GM21723 (cell line): Measurements from ENCODE around the gene ILK.

ENCODE experiments used
- ATAC-seq: cut with Tn5 transposase; IDR thresholded peaks from one replicate; pipeline ENCODE4 v1.9.1; 2021; ENCODE audit warnings: mild to moderate bottlenecking, moderate library complexity; ENCODE audit not compliant: unreplicated experiment

Gene ILK

DNA sequence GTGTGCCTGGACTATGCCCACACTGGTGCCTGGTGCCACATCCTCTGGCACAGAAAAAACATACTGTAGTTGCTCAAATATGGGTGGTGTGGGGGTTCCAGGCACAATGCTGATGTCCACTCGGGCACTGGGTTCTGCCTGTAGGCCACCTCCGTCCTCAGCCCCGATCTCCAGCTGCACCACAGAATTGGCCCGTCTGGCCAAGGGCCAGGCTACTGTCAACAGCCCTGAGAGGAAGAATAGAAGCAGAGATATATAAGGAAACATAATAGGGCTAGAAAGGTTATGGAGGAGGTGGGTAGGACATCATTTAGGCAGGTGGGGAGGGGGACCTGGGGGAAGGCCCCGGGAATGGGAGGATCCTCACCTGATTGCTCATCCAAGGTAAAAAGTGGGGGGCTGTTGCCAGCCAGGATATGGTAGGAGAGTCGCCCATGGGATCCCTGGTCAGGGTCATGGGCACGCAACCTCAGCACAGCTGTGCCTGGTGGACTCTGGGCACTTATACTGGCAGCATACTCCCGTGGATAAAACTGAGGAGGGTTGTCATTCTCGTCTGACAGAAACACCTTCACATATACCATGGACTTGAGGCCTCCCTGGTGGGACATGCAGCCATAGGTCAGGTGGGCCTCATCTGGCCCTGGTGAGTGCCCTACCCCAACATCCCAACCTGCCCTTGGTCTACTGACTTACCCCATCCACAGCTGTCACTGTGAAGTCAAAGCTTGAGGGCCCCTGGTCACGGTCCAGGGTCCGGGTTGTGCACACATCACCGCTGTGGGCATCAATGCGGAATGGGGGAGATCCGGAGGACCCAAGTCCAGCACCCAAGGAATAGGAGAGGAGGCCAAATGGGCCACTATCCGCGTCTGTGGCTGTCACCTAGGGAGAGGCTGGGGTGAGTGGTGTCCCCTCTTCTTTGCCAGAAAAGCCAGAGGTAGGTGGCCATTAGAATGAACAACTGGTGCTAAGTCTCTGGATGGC, 30.1 kb downstream of the ILK start:
- no peak for ATAC-seq

DNA sequence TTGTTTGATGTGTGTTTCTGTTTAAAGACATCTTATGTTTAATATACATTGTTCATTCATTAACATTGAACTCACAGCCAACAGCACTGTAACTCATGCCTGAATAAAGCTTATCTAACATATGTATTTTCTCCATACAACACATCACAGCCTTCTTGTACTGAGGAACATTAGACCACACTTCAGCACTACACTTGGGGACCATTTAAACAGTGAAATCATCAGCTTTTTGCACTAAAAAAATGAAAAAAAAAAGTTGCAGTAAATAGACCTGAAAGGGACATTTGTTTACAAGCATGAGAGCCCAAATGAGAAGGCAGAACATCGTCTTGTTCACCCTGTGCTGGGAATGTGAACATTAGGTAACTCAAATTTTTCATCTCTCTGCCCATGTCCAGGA, 31.0 kb downstream of the ILK start:
- no peak for ATAC-seq

DNA sequence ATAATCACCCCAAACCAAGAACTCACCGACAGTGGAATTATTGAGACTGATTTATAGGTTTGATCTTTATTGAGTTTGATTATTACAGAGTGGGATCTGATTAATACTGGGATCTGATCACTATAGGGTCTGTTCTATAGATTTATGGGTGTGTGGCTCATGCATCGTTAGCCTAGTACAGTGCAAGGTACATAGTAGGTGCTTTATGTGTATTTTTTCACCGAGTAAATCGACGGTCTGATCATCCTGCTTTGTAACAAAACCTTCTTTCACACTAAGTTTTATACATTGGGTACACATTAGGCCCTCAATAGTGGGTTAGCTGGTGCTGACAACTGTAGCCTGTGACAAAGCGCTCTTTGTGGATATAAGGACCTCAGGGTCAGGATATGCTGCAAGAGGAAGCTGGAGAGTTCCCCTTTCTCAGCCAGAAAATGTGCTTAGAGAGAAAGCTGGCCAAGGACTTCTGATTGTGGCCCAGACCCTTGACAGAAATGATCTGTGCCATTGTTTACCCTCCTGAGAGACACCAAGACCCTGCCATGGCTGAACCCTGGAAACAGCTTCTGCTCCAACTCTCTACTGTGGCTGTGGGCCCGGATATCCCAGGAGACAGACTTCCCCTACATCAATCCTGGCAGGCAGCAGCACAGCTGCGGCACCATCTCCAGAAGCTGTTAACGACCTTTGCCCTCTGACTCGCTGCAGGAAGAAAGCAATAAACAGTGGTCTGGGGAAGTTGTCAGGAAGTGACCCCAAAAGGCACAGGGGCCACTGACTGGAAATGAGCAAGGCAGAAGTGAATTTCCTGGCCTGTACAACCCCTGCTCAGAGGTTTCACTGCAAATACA, 31.7 kb downstream of the ILK start:
- ATAC-seq, result no peak

GRCh38 chr11:6636480-6636879, 32.9 kb downstream of the ILK start:
- ATAC-seq, result no peak

GRCh38 chr11:6637871-6638270, 34.3 kb downstream of the ILK start:
- ATAC-seq, result no peak

DNA sequence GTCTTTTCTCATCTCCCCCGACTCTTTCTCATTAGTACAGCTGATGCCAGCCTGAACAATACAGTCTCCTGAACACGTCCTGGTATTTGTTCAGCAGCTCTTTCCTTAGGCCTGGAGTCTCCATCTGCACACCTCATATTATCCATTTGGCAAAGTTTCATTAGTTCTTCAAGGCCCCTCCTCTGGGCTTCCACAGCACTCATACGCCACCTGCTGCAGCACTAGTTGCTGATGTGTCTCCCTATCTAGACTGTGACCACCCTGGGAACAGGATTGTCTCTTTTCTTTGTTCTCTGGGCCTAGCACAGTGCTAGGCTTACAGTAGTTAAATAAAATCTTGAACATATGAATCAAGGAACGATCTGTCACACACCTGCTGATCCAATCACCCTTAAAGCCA, 34.9 kb downstream of the ILK start:
- no peak for ATAC-seq

- no peak for ATAC-seq
Observed at GRCh38 chr11:6640036-6640984, 36.7 kb downstream of the ILK start.

DNA sequence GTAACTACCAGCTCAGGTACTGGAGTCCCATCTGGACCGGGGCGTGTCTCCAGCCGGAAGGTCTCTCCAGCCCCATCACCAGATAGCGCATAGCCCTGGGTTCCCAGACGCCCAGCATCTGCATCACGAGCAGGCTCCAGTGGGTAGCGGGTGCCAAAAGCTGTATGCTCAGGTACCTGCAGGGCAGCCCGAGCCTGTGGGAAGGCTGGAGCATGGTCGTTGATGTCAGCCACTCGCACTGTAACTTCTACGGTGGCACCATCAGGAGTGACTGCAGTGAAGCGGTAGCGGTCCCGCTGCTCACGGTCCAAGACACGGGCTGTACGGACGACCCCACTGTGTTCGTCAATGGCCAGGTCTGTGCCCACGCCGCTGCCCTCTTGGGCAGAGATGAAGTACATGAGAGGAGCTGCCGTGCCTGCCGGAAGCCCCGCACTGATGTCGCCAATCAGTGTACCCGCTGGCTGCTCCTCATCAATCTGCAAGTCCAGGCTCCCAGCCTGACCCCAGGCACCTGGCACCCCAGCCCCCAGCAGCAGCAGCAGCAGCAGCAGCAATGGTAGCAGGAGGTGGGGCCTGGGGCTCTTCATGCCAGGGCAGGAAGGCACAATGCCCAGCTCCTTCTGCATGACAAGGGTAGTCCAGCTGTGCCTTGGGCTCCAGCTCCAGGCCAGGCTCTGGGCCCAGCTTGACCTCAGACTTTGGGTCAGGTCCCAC, 37.6 kb downstream of the ILK start:
- ATAC-seq, result no peak

DNA sequence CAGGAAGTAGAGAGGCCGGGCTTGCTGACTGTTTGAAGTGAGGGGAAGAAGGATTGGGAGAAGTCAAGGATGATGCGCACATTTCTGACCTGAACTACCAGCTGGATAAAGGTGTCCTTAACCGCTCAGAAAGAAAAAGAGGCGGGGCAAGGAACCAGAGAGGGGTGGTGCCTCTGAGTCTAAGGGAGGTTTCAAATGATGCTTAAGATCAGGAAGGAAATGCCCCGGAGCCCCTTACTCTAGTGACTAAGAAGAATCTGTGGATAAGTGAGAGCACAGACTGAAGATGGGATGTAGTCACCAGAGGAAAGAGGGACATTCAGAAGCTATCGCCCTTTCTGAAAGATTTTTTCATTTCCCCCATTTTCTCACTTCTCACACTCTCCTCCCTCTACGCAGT, 39.4 kb downstream of the ILK start:
- ATAC-seq, result no peak

GRCh38 chr11:6646071-6646470, 42.5 kb downstream of the ILK start:
- no peak for ATAC-seq

- ATAC-seq, result no peak
Observed at GRCh38 chr11:6646576-6646917, 43.0 kb downstream of the ILK start.

DNA sequence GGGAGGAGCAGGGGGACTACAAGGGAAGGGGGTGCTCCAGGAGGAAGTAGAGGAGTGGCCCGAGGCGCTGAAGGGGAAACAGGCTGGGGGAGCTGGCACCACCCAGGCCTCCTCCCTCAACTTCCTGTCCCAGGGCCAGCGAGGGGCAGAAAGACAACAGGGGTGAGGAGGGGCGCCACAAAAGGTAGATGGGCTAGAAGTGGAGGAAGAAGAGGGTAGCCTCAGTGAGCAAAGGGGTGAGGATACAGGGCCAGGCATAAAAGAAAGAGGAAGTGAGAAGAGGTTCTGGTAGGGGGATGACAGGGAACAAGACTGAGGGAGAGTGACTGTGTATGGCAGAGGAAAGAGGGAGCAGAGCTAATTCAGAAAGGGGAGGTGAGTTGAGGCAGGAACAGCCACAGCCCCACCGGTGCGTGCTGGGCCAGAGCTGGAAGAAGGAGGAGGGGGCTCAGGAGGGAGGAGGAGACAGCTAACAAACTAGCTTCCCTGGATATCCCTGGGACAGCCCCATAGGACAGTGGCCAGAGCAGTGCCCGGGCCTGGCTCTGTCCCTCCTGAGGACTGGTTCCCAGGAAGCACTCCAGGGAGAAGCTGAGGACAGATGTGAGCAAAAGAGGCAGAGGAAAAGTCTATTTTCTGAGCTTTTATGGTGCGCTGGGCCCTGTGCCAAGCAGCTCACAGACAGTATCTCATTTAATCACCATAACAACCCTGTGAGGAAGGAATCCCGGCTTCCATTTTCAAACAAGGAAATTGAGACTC, 43.5 kb downstream of the ILK start:
- ATAC-seq, result peak; percentile 89

DNA sequence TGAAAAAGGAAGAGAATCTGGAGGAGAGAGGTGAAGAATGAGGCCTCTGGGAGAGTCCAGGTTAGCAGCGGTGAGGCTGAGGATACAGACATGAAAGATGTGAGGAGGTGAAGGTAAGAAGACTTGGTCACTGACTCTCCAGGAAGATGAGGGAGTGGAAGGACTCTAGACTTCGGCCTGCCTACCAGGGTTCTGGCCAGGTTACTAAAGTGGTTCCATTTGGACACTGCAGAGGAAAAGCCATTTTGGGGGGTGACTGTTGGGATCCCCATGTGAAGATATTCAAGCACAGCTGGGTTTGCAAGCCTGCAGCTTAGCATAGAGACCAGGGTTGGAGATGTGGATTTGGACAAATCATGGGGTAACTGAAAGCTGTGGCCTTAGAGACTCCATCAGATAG, 44.3 kb downstream of the ILK start:
- ATAC-seq, result no peak

DNA sequence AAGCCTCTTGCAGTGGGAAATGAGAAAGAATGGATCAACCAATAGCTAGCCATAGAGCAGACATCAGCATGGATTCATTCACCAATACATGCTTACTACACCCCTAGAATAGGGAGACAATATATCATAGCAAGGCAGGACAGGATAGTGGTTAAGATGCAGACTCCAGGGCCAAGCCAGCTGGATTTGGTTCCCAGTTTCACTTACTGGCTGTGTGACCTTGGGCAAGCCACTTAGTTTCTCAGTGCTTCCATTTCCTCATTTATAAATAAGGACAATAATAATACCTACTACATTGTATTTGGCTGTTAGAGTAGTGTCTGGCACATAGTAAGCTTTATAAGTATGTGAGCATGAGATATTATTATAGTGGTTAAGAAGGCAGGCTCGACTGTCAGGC, 44.9 kb downstream of the ILK start:
- ATAC-seq, result no peak

DNA sequence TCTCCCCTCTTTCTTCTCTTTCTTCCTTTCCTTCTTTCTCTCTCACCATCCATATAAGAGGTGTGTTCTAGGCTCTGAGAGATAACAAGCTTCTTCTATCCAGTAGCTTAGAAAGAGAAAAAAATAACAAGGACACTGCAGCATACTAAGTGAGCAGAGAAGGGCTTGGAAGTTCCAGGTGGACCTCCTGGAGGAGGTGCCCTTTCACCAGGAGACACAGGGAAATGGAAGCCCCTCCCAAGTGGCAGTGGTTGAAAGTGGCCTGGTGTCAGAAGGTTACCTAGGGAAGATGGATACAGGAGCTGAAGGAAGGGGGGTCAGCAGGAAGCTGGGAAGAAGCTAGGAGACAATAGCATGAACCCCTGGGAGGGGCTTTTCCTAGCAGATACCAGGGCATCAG, 46.5 kb downstream of the ILK start:
- no peak for ATAC-seq

DNA sequence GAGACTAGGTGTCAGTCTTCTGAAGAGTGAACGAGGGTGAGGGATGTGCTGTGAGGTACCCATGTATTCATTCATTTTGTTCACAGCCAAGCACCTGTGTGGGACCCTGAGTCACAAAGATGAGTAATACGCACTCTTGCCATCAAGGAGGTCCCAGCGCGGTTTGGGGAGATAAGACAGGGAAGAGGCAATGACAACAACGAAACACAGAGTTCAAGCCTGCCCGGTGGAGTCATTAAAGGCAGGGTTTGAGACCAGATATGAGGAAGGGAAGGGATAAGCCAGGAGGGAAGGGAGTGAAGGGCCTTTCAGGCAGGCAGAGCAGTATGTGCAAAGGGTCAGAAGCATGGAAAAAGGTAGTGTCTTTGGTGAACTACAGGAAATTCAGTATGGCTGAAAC, 47.4 kb downstream of the ILK start:
- ATAC-seq, result no peak

- ATAC-seq, result no peak
Observed at GRCh38 chr11:6652182-6652581, 48.6 kb downstream of the ILK start.

GRCh38 chr11:6653097-6653496, 49.5 kb downstream of the ILK start:
- no peak for ATAC-seq

DNA sequence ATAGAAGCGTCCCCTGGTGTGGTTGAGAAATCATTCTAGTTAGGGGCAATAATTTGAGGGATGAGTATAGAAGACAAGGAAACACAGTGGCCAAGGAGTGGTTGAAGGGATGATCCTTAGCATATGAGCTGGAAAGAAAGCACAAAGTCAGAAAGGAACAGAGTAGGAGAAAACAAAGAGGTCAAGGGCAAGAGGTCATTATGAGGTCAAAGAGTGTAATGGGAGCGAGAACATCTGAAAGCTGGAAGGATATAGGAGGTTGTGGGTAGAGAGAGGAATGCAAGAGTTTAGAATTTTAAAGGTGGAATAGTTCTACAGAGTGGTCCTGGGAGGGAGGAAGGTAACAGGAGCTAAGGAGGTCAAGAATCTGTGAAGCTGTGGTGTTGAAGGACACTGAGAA, 50.1 kb downstream of the ILK start:
- ATAC-seq, result no peak
